NCI-H510A treated with DMSO at 0.1 percent for 48 hours (cell line): ENCODE data around the gene TRPV6.

Experiments
- DNase-seq: peaks from one replicate; lab custom pipeline; 2025; lab: John Stamatoyannopoulos, UW

Gene TRPV6

DNA sequence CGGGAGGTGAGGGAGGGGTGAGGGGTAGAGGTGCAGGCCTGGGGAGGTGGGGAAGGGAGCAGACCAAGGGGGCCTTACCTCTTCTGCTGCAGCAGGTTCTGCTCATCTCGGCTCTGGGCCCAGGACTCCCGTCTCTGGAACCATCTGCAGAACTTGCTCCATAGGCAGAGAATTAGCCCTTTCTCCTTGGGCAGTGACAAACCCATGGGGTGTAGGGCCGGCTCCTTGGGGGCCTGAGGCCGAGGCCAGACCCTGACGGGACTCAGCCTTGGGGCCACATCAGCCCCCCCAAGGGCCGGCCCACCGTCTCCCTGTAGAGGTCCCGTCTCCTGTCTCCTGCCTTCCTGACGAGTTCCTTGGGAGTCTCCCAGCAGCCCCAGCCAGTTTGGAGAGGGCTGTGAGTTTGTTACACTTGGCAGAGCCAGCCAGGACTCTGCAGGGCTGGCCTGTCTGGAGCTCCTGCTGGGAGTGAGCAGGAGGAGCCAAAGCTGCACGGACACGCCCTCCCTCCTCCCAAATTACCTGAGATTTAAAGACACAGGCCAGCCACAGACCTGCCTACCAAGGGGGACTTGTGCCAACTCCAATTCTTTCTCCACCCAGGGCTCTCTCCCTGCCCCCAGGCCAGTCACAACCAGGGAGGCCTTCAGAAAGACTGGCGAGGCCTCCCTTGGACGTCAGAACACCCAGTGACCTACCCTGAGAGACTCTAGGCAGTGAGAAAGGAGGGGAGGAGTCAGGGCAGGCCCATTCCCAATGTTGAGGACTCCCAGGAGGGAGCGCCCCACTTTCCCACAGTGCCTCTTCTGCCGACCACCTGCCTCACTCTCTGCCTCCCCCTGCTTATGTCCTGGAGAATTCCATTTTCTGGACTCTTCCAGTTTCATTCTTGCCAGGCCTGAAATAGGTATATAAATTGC lies at the start of gene TRPV6:
Gene TRPV6, minus strand, starts transcription at position 435 of the 920 bp plus-strand sequence.
- no peak for DNase-seq

DNA sequence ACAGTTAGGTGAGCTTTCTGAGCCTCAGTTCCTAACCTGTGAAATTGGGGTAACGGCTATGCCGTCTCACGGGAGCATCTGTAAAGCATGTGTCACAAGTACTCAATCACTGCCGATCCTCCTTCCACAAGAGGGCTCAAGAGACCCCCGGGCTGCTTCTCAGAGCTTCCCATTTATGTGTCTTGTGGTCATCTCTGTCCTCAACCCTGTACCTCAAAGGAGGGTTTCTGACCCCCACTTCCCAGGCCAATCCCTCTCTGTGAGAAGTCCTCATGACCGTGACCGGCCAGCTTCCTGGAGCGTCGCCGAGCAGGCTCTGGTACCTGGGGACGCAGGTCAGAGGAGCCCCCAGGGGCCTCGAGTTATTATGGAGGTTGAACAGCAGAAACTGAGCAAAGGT lies 48.5 kb upstream of the TRPV6 start:
- DNase-seq, result no peak

DNA sequence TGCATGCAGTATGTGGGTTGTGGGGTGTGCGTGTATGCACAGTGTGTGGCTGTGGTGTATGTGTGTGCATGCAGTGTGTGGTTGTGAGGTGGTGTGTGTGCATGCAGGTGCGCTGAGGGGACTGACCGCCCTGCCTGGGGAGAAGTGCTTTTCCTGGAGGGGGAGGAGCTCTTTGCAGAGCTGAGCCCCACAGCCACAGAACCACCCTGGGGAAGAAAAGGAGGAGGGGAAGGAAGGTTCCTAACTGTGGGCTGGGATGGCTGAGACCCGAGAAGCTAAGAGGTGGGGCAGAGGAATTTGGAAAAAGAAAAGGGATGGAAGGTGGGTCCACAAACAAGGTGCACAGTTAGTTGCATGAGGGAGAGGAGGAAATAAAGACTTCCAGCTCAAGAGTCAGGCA lies 48.1 kb upstream of the TRPV6 start, which contains the start of gene TRPV5:
Gene TRPV5, minus strand, starts transcription at position 123 of the 400 bp plus-strand sequence. CDS start 287 bp downstream, outside the sequence.
- DNase-seq, result no peak

DNA sequence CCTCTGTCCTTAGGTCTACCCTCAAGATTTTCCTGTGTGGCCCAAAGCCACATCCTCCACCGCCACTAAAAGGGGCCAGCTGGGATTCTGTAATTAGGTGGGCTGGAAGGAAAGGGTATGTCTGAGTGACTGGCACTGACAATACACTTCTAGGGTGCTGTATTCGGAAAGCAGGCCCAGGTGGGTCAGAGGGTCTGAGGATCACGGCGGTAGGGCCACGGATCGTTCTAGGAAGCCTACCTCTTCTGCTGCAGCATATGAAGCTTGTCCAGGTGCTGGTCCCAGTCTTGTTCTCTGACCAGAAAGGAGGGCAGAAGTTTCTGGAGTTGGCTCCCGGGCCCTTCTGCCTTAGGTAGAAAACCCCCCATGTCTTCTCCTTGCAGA lies 47.5 kb upstream of the TRPV6 start:
- no peak for DNase-seq

DNA sequence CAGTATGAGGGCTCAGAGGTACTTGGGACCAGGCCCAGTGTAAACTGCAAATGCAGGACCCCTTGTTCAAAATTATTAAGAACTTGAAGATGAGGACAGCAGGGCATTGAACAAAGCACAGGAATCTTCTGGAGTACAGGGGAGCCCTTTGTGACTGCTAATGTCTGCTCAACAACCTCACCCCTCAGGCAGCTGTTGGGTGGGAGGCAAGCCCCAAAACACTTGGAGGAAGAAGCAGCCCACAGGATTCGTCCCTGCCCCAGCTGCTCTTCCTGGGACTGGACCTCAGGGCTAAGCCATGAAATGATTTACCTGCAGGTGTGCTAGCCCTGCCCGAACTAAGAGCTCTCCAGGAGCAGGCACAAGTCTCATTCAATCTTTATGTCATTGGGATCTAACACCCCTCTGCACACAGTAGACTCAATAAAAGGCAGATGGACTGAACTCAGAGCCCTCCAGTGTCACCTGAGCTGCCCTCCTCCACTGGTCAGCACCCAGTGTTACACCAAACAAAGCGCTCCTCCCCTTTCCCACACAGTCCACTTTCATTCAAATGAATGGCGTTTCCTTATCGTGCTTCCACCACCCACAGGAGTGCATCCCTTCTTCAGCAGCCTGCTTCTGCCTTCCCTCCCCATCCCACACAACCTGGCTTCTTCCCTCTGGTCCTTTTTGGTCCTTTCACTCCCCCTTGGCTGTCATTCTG lies 47.0 kb upstream of the TRPV6 start:
- DNase-seq, result no peak

DNA sequence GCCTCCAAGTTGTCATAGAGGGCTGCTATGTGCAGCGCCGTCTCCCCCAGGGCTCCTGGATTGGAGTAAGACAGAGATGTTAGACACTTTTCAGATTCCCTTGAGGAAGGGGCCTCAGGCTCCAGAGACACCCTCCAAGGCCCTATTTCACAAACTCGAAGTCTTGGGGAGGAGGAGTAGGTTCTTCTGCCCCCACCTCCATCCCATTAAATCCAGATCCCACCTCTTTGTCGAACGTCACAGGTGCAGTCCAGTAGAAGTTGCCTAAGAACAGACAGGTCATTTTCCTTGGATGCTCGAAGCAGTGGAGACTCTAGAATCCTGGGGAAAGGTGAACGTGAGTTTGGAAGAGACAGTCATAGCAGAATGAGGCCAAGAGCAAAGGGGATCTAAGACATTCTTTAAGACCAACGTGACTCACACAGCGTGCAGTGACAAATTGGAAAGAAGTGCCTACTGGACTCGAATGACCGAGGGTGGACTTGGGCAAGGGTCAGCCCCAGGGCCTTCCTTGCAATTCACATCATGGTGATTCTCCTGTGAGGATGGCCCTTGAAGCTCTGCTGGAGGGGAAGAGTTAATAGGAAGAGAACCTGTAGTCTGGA lies 44.7 kb upstream of the TRPV6 start:
- no peak for DNase-seq

DNA sequence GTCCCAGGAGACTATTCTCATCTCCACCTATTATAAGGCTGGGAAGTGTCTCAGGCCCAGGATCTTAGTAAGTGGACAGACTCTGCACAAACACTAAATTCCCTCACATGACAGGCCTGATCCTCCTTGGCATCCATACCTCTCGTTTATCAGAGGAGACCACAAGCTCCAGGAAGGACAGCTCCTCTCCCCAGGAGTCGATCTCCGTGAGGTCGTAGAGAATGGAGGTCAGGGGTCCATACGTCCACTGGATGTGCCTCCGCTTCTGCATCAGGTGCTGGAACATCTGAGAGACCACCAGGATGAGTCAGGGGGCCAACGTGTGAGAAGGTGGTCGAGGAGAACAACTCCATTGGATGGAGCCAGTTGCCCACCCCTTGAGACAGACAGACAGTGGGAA lies 42.4 kb upstream of the TRPV6 start:
- DNase-seq, result no peak

DNA sequence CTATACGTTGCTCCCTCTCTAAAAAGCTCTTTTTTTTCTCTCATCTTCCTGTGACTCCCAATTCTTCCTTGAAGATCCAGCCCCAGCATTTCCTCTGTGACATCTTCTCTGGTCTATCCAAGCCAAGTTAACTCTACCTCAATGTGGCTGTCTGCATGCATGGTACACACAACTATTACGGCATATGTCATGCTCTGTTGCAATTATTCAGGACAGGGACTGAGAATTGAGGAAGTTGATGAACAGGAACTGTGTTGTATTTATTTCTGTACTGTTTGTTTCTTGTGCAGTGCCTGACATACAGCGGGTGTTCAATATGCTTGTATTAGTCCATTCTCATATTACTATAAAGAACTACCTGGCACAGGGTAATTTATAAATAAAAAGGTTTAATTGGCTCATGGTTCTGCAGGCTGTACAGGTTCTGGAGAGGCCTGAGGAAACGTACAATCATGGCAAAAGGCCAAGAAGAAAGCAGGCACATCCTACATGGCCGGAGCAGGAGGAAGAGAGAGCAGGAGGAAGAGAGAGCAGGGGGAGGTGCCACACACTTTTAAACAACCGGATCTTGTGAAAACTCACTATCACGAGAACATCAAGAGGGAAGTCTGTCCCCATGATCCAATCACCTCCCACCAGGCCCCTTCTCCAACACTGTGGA lies 41.7 kb upstream of the TRPV6 start:
- DNase-seq, result no peak

DNA sequence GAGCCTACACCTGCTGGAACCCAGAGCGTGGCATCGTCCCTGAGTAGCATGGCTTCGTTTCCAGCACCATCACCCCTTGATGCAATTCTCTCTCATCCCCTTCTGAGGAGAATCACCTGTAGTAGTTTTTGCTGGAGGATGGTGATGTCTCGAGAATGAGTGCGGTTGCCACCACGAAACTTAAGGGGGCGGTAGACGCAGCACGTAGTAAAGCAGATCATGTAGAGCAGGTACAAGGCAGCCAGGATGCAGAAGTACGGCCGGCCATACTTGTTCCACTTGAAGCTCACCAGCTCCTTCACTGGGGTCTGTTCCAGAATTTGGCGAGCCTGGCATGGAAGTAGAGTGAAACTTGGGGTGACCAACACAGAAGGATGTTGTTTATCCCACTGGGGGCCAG lies 39.9 kb upstream of the TRPV6 start:
- DNase-seq, result no peak

DNA sequence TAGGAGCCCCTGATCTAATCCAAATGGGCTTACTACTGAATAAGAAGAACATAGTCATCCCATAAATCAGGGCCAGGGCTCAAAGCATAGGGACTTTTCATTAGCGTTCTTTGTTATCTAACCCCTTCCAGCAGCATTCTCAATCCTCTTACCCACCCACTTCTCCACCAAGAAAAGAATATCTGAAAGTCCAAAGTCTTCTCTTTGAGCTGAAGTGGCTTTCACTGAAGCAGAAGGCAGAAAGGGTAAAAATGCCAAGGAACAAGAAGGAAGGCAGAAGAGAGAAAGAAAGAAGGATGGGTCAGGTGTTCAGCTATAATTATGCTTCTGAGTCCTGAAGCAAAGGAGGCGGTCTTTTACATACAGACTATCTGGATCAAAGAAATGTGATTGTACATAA lies 37.8 kb upstream of the TRPV6 start:
- no peak for DNase-seq

DNA sequence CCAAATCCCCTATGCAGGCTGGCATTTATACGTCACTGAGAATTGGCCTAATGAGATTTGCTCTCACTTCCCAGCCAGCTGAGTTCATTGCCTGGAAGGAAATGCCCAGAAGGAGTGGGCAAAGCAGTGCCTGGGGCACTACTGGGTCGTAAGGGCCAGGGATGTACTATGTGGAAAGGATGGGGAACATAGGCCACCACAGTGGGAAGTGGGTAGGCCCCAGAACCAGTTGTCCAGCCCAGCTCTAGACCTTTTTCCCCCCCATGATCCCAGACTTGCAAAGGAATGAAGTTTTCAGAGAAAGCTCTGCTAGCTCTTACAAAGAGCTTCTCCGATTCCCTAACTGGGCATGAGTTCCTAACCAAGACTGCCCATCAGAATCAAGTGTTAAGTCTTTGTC lies 34.1 kb upstream of the TRPV6 start:
- no peak for DNase-seq

DNA sequence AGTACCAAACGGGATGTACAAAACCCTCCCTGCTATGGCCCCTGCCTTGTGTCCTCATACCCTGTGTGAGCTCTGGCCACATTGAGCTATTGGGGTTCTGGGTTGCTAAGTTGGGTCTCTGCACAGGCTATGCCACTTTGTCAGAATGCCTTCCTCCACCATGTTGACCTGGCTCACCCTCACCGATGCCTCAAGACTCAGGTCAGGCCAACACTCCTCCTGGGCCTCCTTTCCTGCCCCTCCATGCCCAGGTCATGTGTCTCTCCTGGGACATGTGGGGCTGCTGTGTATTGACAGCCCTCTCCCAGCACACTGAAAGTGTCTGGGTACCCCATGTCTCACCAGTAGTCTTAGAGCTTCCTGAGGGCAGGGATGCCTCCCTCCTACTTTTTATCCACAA lies 33.4 kb upstream of the TRPV6 start:
- no peak for DNase-seq

DNA sequence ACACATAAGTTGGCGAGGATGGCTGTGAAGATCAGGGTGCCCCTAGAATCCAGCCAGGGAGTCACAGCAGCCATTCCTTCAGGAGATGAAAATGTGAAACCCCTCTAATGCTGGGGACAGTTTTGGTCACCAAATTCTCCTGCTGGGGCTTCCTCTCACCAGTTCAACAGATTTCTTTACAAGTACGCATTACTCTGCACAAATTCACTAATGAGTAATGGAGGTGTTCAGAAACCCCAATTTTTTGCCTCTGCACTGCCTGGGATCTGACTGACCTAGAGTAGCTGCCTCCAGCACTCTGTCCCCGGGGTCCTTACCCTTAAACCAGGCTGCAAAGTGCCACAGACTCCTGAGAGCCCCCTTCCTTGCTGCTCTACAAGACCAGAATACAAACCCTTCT lies 31.9 kb upstream of the TRPV6 start:
- DNase-seq, result no peak

DNA sequence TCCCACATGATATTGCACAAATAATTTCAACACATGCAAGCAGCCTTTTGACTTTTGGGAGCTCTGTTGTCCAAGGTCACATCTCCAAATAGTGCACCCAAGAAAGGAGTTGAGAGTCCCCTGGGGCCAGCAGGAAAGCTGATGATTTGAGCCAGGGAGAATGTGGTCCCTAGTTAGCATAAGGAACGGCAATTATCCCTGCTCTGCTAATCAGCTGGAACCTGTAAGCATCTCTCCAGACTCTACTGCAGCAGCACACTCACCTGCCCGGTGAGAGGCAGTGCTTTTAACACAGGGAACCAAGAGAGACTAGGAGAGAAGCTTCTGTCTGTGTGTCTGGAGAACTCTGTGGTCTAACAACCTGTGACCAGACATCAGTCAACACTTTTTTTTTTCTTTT lies 31.0 kb upstream of the TRPV6 start:
- no peak for DNase-seq

DNA sequence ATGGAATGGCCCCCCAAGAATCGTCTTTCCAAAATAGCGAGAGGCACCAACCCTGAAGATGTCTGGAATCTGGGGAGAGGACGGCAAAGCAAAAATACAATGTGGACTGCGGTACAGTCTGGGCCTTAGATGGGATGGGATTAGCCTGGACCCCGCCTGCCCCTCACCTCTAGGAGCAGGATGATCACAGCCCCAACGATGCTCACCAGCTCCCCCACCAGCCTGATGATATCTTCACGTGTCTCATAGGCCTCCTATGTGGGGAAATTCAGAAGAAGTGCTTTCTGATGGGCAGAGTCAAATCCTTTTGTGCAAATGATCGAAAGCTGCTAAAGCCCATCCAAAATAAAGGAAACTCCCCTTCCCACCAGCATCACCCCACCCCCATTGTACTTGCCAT lies 29.8 kb upstream of the TRPV6 start:
- DNase-seq, result no peak

DNA sequence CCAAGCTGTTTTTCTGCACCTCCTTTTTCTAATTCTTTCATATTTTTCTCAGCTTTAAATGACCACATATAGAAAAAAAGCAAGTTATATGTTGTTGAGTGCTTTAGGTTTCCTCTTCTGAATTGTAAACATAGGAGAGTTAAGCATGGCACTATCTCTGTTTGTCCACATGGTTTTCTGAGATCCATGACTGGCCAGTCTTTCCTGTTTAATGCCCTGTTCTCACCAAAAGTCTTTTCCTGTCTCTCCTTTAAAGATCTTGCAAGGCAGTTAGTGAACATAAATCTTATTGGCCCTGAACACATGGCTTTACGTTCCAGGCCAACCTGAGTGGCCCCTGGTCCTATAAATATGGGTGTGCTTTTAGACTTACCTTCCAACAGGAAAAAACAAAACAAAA lies 28.6 kb upstream of the TRPV6 start:
- no peak for DNase-seq

DNA sequence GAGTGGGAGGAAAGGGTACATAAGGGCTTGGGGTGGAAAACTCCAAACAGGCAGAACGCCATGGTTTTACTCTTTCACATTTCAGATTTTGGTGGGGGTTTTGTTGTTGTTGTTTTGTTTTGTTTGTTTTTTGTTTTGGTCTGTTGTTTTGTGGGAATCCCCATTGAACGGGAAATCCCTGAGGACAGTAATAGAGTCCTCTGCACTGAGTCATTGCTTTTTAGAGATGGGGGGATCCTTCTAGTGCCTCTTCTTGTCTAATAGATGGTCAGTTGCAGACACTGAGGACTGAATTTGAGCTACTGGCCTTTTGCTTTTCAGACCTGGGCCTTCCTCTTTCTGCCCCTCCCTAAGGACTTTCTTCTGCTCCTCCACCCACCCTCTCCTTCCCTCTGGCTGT lies 28.0 kb upstream of the TRPV6 start:
- no peak for DNase-seq

DNA sequence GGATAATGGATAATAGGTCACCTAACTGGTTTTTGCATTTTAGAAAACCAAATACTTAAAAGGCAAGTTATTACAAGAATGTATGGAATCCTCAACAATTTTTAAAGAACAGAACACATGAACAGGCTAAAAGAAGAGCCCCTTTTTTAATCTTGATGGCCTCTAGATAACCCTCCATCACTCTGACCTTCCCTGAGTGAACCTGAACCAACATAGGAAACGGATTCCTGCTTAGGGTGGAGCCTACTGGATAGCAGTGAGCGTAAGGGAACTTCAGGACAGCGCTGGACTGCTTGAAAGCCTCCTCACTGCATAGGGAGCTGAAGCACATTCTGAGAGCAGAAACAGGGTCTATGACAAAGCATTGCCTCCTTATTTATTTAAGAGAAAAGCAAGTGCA lies 27.5 kb upstream of the TRPV6 start:
- DNase-seq, result no peak

DNA sequence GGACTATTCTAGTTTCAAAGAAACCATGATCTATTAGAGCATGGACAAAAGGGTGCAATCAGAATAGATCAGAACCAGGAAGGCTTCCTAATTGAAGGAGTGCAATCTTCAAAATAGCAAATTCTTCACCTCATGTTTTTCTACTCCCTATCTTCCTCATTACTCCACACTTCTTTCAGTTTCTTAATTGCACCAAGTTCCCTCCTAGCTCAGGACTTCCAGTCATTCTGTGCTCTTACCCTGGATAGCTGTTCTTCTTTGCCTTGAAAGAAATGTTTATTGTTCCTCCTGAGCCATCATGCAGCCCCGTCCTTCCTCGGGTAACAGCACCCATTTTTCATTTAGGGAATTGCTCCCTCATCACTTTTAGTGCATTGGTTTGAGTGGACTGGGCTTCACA lies 24.9 kb upstream of the TRPV6 start:
- DNase-seq, result no peak

DNA sequence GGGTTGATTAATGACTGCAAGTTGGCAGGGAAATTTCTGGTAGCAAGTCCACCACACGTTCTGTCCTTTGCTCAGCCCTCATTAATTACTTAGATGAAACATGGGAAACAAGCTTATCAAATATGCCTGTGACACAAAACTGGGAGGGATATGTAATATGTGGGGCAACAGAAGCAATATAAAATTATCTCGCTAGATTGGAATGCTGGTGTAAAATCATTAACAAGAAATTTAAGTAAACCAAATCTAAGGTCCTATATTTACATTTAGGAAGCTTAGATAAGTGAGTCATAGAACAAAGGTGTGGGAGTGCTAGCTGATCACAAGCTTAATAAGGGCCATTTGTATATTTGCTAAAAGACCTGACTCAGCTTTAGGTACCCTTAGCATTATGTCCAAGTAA lies 24.5 kb upstream of the TRPV6 start:
- no peak for DNase-seq

DNA sequence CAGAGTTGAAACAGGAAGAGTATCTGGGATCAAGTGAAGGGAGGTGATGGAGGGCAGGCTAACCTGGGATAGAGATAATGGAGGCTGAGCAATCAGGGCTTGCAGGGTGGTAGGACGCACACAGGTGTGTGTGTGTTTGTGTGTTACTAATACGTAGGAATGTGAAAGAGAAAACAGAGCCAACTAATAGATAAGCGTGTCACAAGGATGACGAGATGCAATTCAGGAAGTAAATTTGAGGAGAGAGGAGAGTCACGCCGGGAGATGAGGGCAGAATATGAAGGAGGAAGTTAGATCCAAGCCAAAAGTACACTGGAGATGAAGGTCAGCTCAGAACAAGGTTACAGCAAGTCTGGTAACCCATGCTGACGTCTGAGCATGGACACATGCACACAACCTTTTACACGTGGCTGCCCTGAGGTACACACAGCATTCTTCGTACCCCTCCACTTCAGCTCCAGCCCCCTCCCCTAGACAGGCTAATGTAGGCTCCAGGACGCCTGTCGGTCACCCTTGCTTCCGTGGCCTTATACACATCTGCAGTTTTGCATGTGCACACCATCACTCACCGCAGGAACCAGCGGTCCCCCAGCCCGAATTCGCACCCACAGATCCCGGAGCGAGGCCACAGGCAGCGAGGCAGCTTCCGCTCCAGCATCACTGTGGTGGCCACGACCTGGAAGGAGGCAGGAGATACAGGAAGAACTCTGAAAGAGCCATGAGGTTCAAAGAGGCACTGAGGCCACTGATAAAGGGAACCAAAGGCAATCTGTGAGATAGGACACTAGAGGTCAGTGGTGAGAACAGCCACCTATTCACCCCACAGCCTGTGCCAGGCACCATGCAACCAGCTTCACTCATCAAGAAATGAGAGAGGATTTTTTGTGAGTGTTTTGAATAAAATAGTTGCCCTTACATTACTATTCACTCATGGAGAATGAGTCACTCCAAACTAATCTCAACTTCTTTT lies 23.7 kb upstream of the TRPV6 start:
- DNase-seq, result no peak
